Activated CD4-positive, alpha-beta T cell treated with anti-CD3 and anti-CD28 coated beads for 36 hours (primary cell): ENCODE measurements around the gene CIC. TPM values are rescaled to one million over a fixed set of nuclear protein-coding genes. Genes with fewer than 3 reads are reported as not detected.
A peak's percentile ranks its signal among the peaks of the same experiment; 100 is the strongest.

Experiments used
- ATAC-seq: fragments of 200-7000 bp; cut with Tn5 transposase; one replicate; pipeline ENCODE4 v1.10.0; 2021; ENCODE audit warnings: mild to moderate bottlenecking, moderate library complexity
- CTCF ChIA-PET: fragments of 350-600 bp; sonication (Branson Sonifier 250); formaldehyde crosslinking; loops from one replicate; lab custom pipeline; 2021; ENCODE audit warnings: antibody characterized with exemption; lab: Charles Lee
- POLR2A ChIA-PET: fragments of 350-600 bp; sonication (Branson Sonifier 250); formaldehyde crosslinking; loops from one replicate; lab custom pipeline; 2021; ENCODE audit warnings: antibody characterized with exemption, inconsistent platforms; lab: Charles Lee
- DNase-seq: peaks from one replicate; pipeline ENCODE4 v3.0.0-alpha.2; 2020
- H3K27ac Mint-ChIP-seq: one replicate; pipeline ENCODE4 v1.8.0; 2021; ENCODE audit warnings: mixed read lengths
- H3K27me3 Mint-ChIP-seq: one replicate; pipeline ENCODE4 v1.8.0; 2021; ENCODE audit warnings: mixed read lengths
- H3K36me3 Mint-ChIP-seq: one replicate; pipeline ENCODE4 v1.8.0; 2021; ENCODE audit warnings: low read depth, mixed read lengths
- H3K4me1 Mint-ChIP-seq: one replicate; pipeline ENCODE4 v1.8.0; 2021; ENCODE audit warnings: mixed read lengths
- H3K4me3 Mint-ChIP-seq: one replicate; pipeline ENCODE4 v1.8.0; 2021; ENCODE audit warnings: mild to moderate bottlenecking, moderate library complexity, mixed read lengths
- H3K9me3 Mint-ChIP-seq: one replicate; pipeline ENCODE4 v1.8.0; 2021; ENCODE audit warnings: low read depth, mixed read lengths
- intact Hi-C, 2 experiments: fragments of 100-400 bp; cut with DNase I in 1 of 2; cut with micrococcal nuclease in 1 of 2; formaldehyde crosslinking; loops; one replicate each; pipeline versions ENCODE4 v1.14.2 to v1.15.1; 2022 to 2024; cut with DNase I, micrococcal nuclease
- total RNA-seq, 2 experiments: library from RNA; stranded (reverse); gene quantifications; one replicate each; pipeline ENCODE4 v1.2.3, GENCODE V29; 2021

CIC gene
- total RNA-seq, 2 experiments from 2014 or later = 62.8 to 66.3 TPM

GRCh38 chr19:42283188-42284065 is 14.4 kb downstream of the CIC start:
- DNase-seq = peak; percentile 98
- intact Hi-C loops = loop anchor here (1.0 to 5.0 kb wide), 15 partner anchors 15 to 1021 kb away; partner anchors contain the start of genes ERF (in 2 of the 2), ZNF574 (in 2 of the 2), ARHGEF1 (in 1 of the 2) and DEDD2 (in 1 of the 2)
- Mint-ChIP-seq H3K4me3 (no peak overlapping the region), H3K36me3 (peaks cover 2% of the 10 kb centered on the region), H3K9me3 (no peaks in the 10 kb centered on the region), H3K27ac (no peak overlapping the region), H3K27me3 (no peaks in the 10 kb centered on the region), H3K4me1 (peaks cover 41% of the 10 kb centered on the region)
- CTCF ChIA-PET = interaction anchor here (0.5 to 2.5 kb wide), 5 partner anchors 13 to 207 kb away, joined by 3 to 8 read pairs (median 3); partner anchors contain the start of gene ZNF574
- peak; percentile 62 for ATAC-seq
- POLR2A ChIA-PET = interaction anchor here (1.3 to 2.1 kb wide), 2 partner anchors 13 to 19 kb away, joined by 4 to 11 read pairs; partner anchors contain the start of gene PAFAH1B3

- intact Hi-C loops = loop anchor here (5.0 kb wide), 5 partner anchors 87 to 1022 kb away; partner anchors contain the start of genes ARHGEF1 (in 1 of the 2), HNRNPUL1 (in 1 of the 2) and ZNF574 (in 1 of the 2)
- no peak overlapping the region for H3K4me3 Mint-ChIP-seq
- H3K9me3 Mint-ChIP-seq = no peaks in the 10 kb centered on the region
- H3K27ac Mint-ChIP-seq = no peak overlapping the region
- POLR2A ChIA-PET = interaction anchor here (0.9 kb wide), 1 partner anchor 14 kb away, joined by 3 read pairs; no protein-coding TSS in a partner anchor
- ATAC-seq (peak; percentile 21), DNase-seq (peak; percentile 91)
- H3K36me3 Mint-ChIP-seq = peaks cover 3% of the 10 kb centered on the region
- H3K4me1 Mint-ChIP-seq = peaks cover 34% of the 10 kb centered on the region
- no peaks in the 10 kb centered on the region for H3K27me3 Mint-ChIP-seq
- CTCF ChIA-PET = interaction anchor here (0.7 to 1.4 kb wide), 3 partner anchors 19 to 39 kb away, joined by 3 read pairs; partner anchors contain the start of gene PAFAH1B3
Observed at GRCh38 chr19:42284066-42284501, 15.0 kb downstream of the CIC start.

- DNase-seq (peak; percentile 52), ATAC-seq (no peak)
- intact Hi-C loops = loop anchor here (5.0 kb wide), 5 partner anchors 87 to 1022 kb away; partner anchors contain the start of genes ARHGEF1 (in 1 of the 2), HNRNPUL1 (in 1 of the 2) and ZNF574 (in 1 of the 2)
- CTCF ChIA-PET = interaction anchor here (0.7 to 1.4 kb wide), 4 partner anchors 12 to 40 kb away, joined by 3 to 5 read pairs (median 3); partner anchors contain the start of gene PAFAH1B3
- peaks cover 28% of the 10 kb centered on the region for H3K4me1 Mint-ChIP-seq
- peak overlapping the region; percentile 74 for H3K27ac Mint-ChIP-seq
- H3K36me3 Mint-ChIP-seq = peaks cover 4% of the 10 kb centered on the region
- peak overlapping the region; percentile 80 for H3K4me3 Mint-ChIP-seq
- no peaks in the 10 kb centered on the region for H3K9me3 Mint-ChIP-seq
- no peaks in the 10 kb centered on the region for H3K27me3 Mint-ChIP-seq
- POLR2A ChIA-PET = interaction anchor here (0.5 to 1.1 kb wide), 6 partner anchors 14 to 161 kb away, joined by 3 to 4 read pairs (median 3); partner anchors contain the start of gene GSK3A
Observed at GRCh38 chr19:42284591-42285341, 15.7 kb downstream of the CIC start.

GRCh38 chr19:42285541-42285941 is 16.5 kb downstream of the CIC start:
- H3K27ac Mint-ChIP-seq = peak overlapping the region; percentile 38
- ATAC-seq (no peak), DNase-seq (peak; percentile 11)
- peaks cover 28% of the 10 kb centered on the region for H3K4me1 Mint-ChIP-seq
- H3K36me3 Mint-ChIP-seq = peaks cover 7% of the 10 kb centered on the region
- ChIA-PET POLR2A (interaction anchor here (0.5 to 1.1 kb wide), 5 partner anchors 15 to 162 kb away, joined by 3 to 4 read pairs (median 3); partner anchors contain the start of gene GSK3A), CTCF (interaction anchor here (1.2 kb wide), 1 partner anchor 11 kb away, joined by 5 read pairs; no protein-coding TSS in a partner anchor)
- no peaks in the 10 kb centered on the region for H3K27me3 Mint-ChIP-seq
- intact Hi-C loops = no loop called here
- no peaks in the 10 kb centered on the region for H3K9me3 Mint-ChIP-seq
- peak overlapping the region; percentile 80 for H3K4me3 Mint-ChIP-seq

- POLR2A ChIA-PET = interaction anchor here (1.1 kb wide), 1 partner anchor 15 kb away, joined by 3 read pairs; no protein-coding TSS in a partner anchor
- Mint-ChIP-seq H3K27ac (peak overlapping the region; percentile 38), H3K4me1 (peaks cover 28% of the 10 kb centered on the region), H3K9me3 (no peaks in the 10 kb centered on the region), H3K4me3 (peak overlapping the region; percentile 80), H3K27me3 (no peaks in the 10 kb centered on the region), H3K36me3 (peaks cover 7% of the 10 kb centered on the region)
- CTCF ChIA-PET = interaction anchor here (1.2 kb wide), 1 partner anchor 10 kb away, joined by 5 read pairs; no protein-coding TSS in a partner anchor
- DNase-seq = peak; percentile 5
- intact Hi-C loops = no loop called here
- ATAC-seq = no peak
Observed at GRCh38 chr19:42285988-42286348, 16.9 kb downstream of the CIC start.

GRCh38 chr19:42286349-42287016 is 17.4 kb downstream of the CIC start:
- Mint-ChIP-seq H3K36me3 (peaks cover 7% of the 10 kb centered on the region), H3K27ac (peak overlapping the region; percentile 38), H3K27me3 (no peaks in the 10 kb centered on the region), H3K4me3 (no peak overlapping the region), H3K4me1 (peaks cover 25% of the 10 kb centered on the region), H3K9me3 (no peaks in the 10 kb centered on the region)
- peak; percentile 14 for DNase-seq
- ATAC-seq = no peak
- CTCF ChIA-PET = no interaction called here
- intact Hi-C loops = no loop called here
- POLR2A ChIA-PET = no interaction called here

GRCh38 chr19:42287017-42287826 is 18.2 kb downstream of the CIC start:
- Mint-ChIP-seq H3K27ac (no peak overlapping the region), H3K9me3 (no peaks in the 10 kb centered on the region), H3K4me3 (no peak overlapping the region), H3K4me1 (peaks cover 18% of the 10 kb centered on the region), H3K36me3 (peaks cover 12% of the 10 kb centered on the region), H3K27me3 (no peaks in the 10 kb centered on the region)
- POLR2A ChIA-PET = no interaction called here
- DNase-seq = peak; percentile 6
- intact Hi-C loops = no loop called here
- ATAC-seq = no peak
- CTCF ChIA-PET = interaction anchor here (0.7 to 1.0 kb wide), 2 partner anchors 9 to 17 kb away, joined by 3 read pairs; no protein-coding TSS in a partner anchor

GRCh38 chr19:42287827-42288107 is 18.7 kb downstream of the CIC start:
- Mint-ChIP-seq H3K36me3 (peaks cover 12% of the 10 kb centered on the region), H3K27me3 (no peaks in the 10 kb centered on the region), H3K4me1 (peaks cover 13% of the 10 kb centered on the region), H3K9me3 (no peaks in the 10 kb centered on the region), H3K27ac (no peak overlapping the region), H3K4me3 (no peak overlapping the region)
- DNase-seq (peak; percentile 4), ATAC-seq (no peak)
- POLR2A ChIA-PET = no interaction called here
- CTCF ChIA-PET = interaction anchor here (0.7 to 1.0 kb wide), 3 partner anchors 9 to 17 kb away, joined by 3 read pairs; no protein-coding TSS in a partner anchor
- intact Hi-C loops = no loop called here

- Mint-ChIP-seq H3K27ac (no peak overlapping the region), H3K9me3 (no peaks in the 10 kb centered on the region), H3K4me1 (peaks cover 13% of the 10 kb centered on the region), H3K36me3 (peaks cover 15% of the 10 kb centered on the region), H3K4me3 (no peak overlapping the region), H3K27me3 (no peaks in the 10 kb centered on the region)
- ATAC-seq (no peak), DNase-seq (no peak)
- intact Hi-C loops = no loop called here
- CTCF ChIA-PET = interaction anchor here (0.9 to 1.0 kb wide), 2 partner anchors 8 to 12 kb away, joined by 3 read pairs; no protein-coding TSS in a partner anchor
- POLR2A ChIA-PET = interaction anchor here (0.6 kb wide), 1 partner anchor 37 kb away, joined by 3 read pairs; no protein-coding TSS in a partner anchor
Observed at GRCh38 chr19:42288387-42288786, 19.3 kb downstream of the CIC start.
